ENCODE data around the gene GNAZ. TPM values are rescaled to one million over a fixed set of nuclear protein-coding genes. Genes with fewer than 3 reads are reported as not detected.

The GNAZ gene
- total and polyA plus RNA-seq, 3 donors from 2014 or later, result 13.7 to 20.2 (median 15.1) TPM

DNA sequence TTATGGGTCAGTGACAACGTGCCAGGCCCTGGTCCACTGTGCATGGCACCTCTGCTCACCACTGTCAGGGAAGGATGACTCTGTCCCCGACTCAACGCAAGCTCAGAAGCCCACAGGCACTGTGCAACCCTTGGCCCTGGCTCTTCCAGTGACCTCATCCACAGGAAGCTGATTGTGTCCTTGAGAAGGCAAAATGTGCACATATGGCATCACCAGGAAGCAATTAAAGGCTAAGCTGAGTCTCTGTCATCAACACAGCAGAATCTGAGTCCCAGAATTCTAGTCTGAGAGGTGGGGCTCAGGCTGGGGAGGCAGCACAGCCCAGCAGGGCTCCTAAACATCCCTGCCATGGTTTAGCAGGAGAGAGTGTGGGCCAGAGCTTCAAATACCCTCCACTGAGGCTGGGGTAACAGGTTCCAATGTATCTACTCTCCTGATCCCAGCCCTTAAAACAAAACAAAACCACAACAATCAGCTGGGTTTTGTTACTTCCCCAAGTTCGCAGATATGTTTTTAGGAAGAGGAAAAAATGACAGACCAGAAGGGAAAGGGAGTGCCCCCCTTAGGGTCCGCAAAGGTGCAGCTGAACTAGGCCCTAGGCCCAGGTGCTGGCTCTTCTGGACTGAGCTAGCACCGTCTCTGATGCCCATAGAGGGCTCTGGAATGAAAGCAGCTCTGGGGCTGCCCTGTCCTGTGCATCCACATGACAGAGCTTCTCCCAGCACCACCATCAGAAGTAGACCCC lies 33.5 kb upstream of the GNAZ start:
- H3K9me3 ChIP-seq, result no peaks in the 10 kb centered on the region
- no peaks in the 10 kb centered on the region for H3K36me3 ChIP-seq (ENCODE audit: low read depth, missing control alignments)
- TF ChIP-seq, protein P1, sequence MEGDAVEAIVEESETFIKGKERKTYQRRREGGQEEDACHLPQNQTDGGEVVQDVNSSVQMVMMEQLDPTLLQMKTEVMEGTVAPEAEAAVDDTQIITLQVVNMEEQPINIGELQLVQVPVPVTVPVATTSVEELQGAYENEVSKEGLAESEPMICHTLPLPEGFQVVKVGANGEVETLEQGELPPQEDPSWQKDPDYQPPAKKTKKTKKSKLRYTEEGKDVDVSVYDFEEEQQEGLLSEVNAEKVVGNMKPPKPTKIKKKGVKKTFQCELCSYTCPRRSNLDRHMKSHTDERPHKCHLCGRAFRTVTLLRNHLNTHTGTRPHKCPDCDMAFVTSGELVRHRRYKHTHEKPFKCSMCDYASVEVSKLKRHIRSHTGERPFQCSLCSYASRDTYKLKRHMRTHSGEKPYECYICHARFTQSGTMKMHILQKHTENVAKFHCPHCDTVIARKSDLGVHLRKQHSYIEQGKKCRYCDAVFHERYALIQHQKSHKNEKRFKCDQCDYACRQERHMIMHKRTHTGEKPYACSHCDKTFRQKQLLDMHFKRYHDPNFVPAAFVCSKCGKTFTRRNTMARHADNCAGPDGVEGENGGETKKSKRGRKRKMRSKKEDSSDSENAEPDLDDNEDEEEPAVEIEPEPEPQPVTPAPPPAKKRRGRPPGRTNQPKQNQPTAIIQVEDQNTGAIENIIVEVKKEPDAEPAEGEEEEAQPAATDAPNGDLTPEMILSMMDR (IDR thresholded peaks at IDR 0.05), result no peak
- no peak for TF ChIP-seq POLR2A (IDR thresholded peaks at IDR 0.05)
- no peak overlapping the region for H3K4me3 ChIP-seq
- no peak for DNase-seq
- no peaks in the 10 kb centered on the region for H3K4me1 ChIP-seq
- H3K27ac ChIP-seq, result no peak overlapping the region
- WGBS, 2 donors, result 49 to 67% methylated on average over 6 of the region's 6 CpGs
- intact Hi-C loops (cut with DNase I; ENCODE audit: low total_unique reads), result no loop called here
- no peaks in the 10 kb centered on the region for H3K27me3 ChIP-seq

DNA sequence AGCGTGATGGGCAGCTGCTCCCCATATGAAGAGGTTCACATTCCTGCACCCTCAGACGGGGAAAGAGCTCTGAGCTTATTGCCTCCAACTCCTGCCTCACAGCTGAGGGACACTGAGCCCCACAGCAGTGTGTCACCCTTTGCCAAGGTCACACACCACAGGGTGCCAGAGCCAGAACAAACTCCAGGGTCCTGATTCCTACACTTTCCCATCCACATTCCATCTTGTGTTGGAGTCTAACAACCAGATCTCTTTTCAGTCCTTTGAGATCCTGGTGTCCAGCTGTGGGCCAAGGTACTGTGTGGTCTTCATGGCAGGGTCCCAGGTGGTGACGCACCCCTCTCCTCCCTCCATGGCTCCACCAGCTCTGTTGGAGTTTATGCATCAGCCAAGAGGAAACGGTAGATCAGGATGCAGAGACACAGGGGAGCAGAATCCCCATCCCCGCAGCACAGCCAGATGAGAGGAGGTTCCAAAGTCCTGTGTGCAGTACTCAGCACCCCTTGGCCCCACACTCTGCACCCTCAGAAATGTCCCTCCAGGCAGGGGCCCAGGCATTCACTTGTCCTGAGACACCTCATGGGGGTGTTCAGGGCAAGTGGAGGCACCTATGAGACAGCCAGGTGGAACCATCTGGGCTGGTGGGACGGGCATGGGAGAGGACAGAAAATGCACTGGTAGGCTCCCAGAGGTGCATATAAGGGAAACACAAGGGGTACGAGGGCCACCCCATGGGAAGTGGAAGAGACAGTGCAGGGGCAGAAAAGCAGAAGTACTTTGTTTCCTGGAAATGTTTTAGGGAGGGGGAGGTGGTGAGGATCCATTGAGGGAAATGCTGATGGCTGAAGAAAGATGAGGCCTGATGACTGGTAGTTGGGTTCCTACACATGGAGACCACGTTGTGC lies 32.6 kb upstream of the GNAZ start:
- DNase-seq, result no peak
- no peak overlapping the region for H3K27ac ChIP-seq
- no peaks in the 10 kb centered on the region for H3K27me3 ChIP-seq
- H3K9me3 ChIP-seq, result no peaks in the 10 kb centered on the region
- no peaks in the 10 kb centered on the region for H3K4me1 ChIP-seq
- WGBS, 2 donors, result 88% methylated on average over 6 to 8 of the region's 8 CpGs
- TF ChIP-seq POLR2A (IDR thresholded peaks at IDR 0.05), result no peak
- TF ChIP-seq, protein P1 (IDR thresholded peaks at IDR 0.05), result no peak
- H3K4me3 ChIP-seq, result no peak overlapping the region
- intact Hi-C loops (cut with DNase I; ENCODE audit: low total_unique reads), result no loop called here
- H3K36me3 ChIP-seq (ENCODE audit: low read depth, missing control alignments), result no peaks in the 10 kb centered on the region

DNA sequence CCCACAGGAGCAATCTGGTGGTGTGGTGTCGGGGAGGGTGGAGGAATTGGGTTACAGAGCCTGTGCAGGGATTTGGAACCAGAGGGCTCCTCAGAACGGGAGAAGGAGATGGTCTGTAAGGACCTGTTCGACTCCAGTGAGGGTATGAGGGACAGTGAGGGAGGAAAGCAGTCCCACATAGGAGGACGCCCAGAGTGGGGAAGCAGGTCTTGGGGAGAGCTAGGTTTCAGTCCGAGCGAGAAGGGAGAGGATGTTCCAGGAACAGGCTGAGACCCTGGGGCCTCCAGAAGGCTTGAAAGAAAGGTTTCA lies 32.0 kb upstream of the GNAZ start:
- Histone ChIP-seq H3K27ac (no peak overlapping the region), H3K4me3 (no peak overlapping the region), H3K27me3 (no peaks in the 10 kb centered on the region), H3K9me3 (no peaks in the 10 kb centered on the region), H3K36me3 (ENCODE audit: low read depth, missing control alignments) (no peaks in the 10 kb centered on the region), H3K4me1 (no peaks in the 10 kb centered on the region)
- no peak for DNase-seq
- intact Hi-C loops (cut with DNase I; ENCODE audit: low total_unique reads), result no loop called here
- 86 to 88% methylated on average over 6 of the region's 6 CpGs for WGBS, 2 donors
- TF ChIP-seq, protein P1 (IDR thresholded peaks at IDR 0.05), result no peak
- TF ChIP-seq POLR2A (IDR thresholded peaks at IDR 0.05), result no peak

DNA sequence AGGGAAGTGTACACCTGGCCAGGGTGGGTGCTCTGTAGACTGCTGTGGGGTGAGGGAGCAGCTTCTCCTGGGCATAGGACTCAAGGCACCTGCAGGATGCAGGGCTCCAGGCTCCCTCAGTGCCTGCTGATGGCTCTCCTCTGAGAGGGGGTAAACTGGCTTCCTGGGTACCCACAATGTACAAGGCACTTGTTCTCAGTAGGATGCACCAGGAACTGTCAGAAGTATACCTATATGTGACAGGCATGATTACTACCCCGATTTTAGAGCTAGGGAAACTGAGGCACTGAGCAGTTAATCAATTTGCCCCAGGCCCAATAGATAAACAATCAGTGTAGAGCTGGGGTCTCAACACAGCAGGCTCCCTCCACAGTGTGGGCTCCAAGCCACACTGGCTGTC lies 31.4 kb upstream of the GNAZ start:
- no peaks in the 10 kb centered on the region for H3K4me1 ChIP-seq
- no peaks in the 10 kb centered on the region for H3K9me3 ChIP-seq
- TF ChIP-seq POLR2A (IDR thresholded peaks at IDR 0.05), result no peak
- TF ChIP-seq, protein P1 (IDR thresholded peaks at IDR 0.05), result no peak
- no peaks in the 10 kb centered on the region for H3K27me3 ChIP-seq
- intact Hi-C loops (cut with DNase I; ENCODE audit: low total_unique reads), result no loop called here
- 78 to 90% methylated on average over 1 of the region's 1 CpG for WGBS, 2 donors
- no peak for DNase-seq
- H3K4me3 ChIP-seq, result no peak overlapping the region
- H3K36me3 ChIP-seq (ENCODE audit: low read depth, missing control alignments), result no peaks in the 10 kb centered on the region
- H3K27ac ChIP-seq, result no peak overlapping the region

Measured in testis (tissue), 3 donors.